Measurements from ENCODE around the gene DISP3.

- TF ChIP-seq, protein P1, sequence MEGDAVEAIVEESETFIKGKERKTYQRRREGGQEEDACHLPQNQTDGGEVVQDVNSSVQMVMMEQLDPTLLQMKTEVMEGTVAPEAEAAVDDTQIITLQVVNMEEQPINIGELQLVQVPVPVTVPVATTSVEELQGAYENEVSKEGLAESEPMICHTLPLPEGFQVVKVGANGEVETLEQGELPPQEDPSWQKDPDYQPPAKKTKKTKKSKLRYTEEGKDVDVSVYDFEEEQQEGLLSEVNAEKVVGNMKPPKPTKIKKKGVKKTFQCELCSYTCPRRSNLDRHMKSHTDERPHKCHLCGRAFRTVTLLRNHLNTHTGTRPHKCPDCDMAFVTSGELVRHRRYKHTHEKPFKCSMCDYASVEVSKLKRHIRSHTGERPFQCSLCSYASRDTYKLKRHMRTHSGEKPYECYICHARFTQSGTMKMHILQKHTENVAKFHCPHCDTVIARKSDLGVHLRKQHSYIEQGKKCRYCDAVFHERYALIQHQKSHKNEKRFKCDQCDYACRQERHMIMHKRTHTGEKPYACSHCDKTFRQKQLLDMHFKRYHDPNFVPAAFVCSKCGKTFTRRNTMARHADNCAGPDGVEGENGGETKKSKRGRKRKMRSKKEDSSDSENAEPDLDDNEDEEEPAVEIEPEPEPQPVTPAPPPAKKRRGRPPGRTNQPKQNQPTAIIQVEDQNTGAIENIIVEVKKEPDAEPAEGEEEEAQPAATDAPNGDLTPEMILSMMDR (IDR thresholded peaks at IDR 0.05; ENCODE audit: low read depth, low read length) = no peak
- no peak for TF ChIP-seq POLR2A (IDR thresholded peaks at IDR 0.05; ENCODE audit: extremely low read depth, insufficient read length)
These were observed 58.4 kb downstream of the DISP3 start for GRCh38 chr1:11537380-11537764.

All from NB4 (cell line).